ENCODE data around the gene AQP12B.

Gene AQP12B

GRCh38 chr2:240646900-240647502 lies 35.7 kb downstream of the AQP12B start:
- no peak for TF ChIP-seq ZNF274 (IDR thresholded peaks at IDR 0.05; ENCODE audit: low read depth, low read length)
- no peak overlapping the region for H3K4me3 ChIP-seq (ENCODE audit: low read length)

- TF ChIP-seq ZNF274 (IDR thresholded peaks at IDR 0.05; ENCODE audit: low read depth, low read length) = no peak
Measured at GRCh38 chr2:240646176-240646899, 36.3 kb downstream of the AQP12B start.

GRCh38 chr2:240645801-240646175 lies 36.9 kb downstream of the AQP12B start:
- no peak overlapping the region for H3K4me3 ChIP-seq (ENCODE audit: low read length)
- no peak for TF ChIP-seq ZNF274 (IDR thresholded peaks at IDR 0.05; ENCODE audit: low read depth, low read length)

More at GRCh38 chr2:240646176-240646899, 36.3 kb downstream of the AQP12B start:
- no peak overlapping the region for H3K4me3 ChIP-seq (ENCODE audit: low read length)

- TF ChIP-seq ZNF274 (IDR thresholded peaks at IDR 0.05; ENCODE audit: low read depth, low read length) = no peak
- H3K4me3 ChIP-seq (ENCODE audit: low read length) = no peak overlapping the region
Measured at GRCh38 chr2:240645346-240645745, 37.3 kb downstream of the AQP12B start.

GRCh38 chr2:240644859-240645301 lies 37.8 kb downstream of the AQP12B start:
- no peak overlapping the region for H3K4me3 ChIP-seq (ENCODE audit: low read length)
- TF ChIP-seq ZNF274 (IDR thresholded peaks at IDR 0.05; ENCODE audit: low read depth, low read length) = no peak

GRCh38 chr2:240644171-240644651 lies 38.5 kb downstream of the AQP12B start:
- no peak for TF ChIP-seq ZNF274 (IDR thresholded peaks at IDR 0.05; ENCODE audit: low read depth, low read length)

GRCh38 chr2:240643811-240644150 lies 38.9 kb downstream of the AQP12B start:
- TF ChIP-seq ZNF274 (IDR thresholded peaks at IDR 0.05; ENCODE audit: low read depth, low read length) = no peak
- H3K4me3 ChIP-seq (ENCODE audit: low read length) = no peak overlapping the region

More at GRCh38 chr2:240644171-240644651, 38.5 kb downstream of the AQP12B start:
- no peak overlapping the region for H3K4me3 ChIP-seq (ENCODE audit: low read length)

GRCh38 chr2:240643093-240643810 lies 39.4 kb downstream of the AQP12B start:
- H3K4me3 ChIP-seq (ENCODE audit: low read length) = no peak overlapping the region
- no peak for TF ChIP-seq ZNF274 (IDR thresholded peaks at IDR 0.05; ENCODE audit: low read depth, low read length)

- TF ChIP-seq ZNF274 (IDR thresholded peaks at IDR 0.05; ENCODE audit: low read depth, low read length) = no peak
- no peak overlapping the region for H3K4me3 ChIP-seq (ENCODE audit: low read length)
Measured at GRCh38 chr2:240642806-240643092, 39.9 kb downstream of the AQP12B start.

- TF ChIP-seq ZNF274 (IDR thresholded peaks at IDR 0.05; ENCODE audit: low read depth, low read length) = no peak
- no peak overlapping the region for H3K4me3 ChIP-seq (ENCODE audit: low read length)
Measured at GRCh38 chr2:240642061-240642805, 40.5 kb downstream of the AQP12B start.

GRCh38 chr2:240640939-240641338 lies 41.7 kb downstream of the AQP12B start:
- no peak for TF ChIP-seq ZNF274 (IDR thresholded peaks at IDR 0.05; ENCODE audit: low read depth, low read length)
- H3K4me3 ChIP-seq (ENCODE audit: low read length) = no peak overlapping the region

- TF ChIP-seq ZNF274 (IDR thresholded peaks at IDR 0.05; ENCODE audit: low read depth, low read length) = no peak
- no peak overlapping the region for H3K4me3 ChIP-seq (ENCODE audit: low read length)
Measured at GRCh38 chr2:240639566-240639965, 43.1 kb downstream of the AQP12B start.

GRCh38 chr2:240638512-240639160 lies 44.0 kb downstream of the AQP12B start:
- no peak overlapping the region for H3K4me3 ChIP-seq (ENCODE audit: low read length)
- no peak for TF ChIP-seq ZNF274 (IDR thresholded peaks at IDR 0.05; ENCODE audit: low read depth, low read length)

- no peak for TF ChIP-seq ZNF274 (IDR thresholded peaks at IDR 0.05; ENCODE audit: low read depth, low read length)
- H3K4me3 ChIP-seq (ENCODE audit: low read length) = no peak overlapping the region
Measured at GRCh38 chr2:240637901-240638345, 44.8 kb downstream of the AQP12B start.

Data from GM08714 (cell line).